ENCODE data around the gene PTPRS.
"Not testable (repeated sequence)": the region's sequence is repeated elsewhere in the genome, so short reads cannot be mapped to it uniquely, and the experiment has no call there.

The PTPRS gene

DNA sequence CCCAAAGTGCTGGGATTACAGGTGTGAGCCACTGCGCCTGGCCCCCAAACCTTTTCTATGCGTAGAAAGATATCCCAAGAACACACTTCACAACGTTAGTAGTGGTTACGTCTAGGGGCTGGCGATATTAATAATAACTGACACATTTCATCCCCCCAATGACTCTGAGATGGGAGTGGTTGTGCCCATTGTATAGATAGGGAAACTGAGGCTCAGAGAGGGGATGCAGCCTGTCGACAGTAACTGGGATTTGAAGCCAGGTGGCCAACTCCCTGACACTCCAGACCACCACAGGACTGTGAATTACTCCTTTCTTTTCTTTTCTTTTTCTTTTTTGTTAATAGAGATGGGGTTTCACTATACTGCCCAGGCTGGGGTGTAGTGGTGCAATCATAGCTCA lies 25.3 kb upstream of the PTPRS start:
- Histone ChIP-seq H3K27me3 (ENCODE audit: insufficient read depth, poor library complexity, severe bottlenecking) (no peaks in the 10 kb centered on the region), H3K27ac (replicated peaks) (no peak overlapping the region), H3K4me3 (replicated peaks; ENCODE audit: insufficient read depth, low read length) (no peak overlapping the region)
- TF ChIP-seq, protein P1, sequence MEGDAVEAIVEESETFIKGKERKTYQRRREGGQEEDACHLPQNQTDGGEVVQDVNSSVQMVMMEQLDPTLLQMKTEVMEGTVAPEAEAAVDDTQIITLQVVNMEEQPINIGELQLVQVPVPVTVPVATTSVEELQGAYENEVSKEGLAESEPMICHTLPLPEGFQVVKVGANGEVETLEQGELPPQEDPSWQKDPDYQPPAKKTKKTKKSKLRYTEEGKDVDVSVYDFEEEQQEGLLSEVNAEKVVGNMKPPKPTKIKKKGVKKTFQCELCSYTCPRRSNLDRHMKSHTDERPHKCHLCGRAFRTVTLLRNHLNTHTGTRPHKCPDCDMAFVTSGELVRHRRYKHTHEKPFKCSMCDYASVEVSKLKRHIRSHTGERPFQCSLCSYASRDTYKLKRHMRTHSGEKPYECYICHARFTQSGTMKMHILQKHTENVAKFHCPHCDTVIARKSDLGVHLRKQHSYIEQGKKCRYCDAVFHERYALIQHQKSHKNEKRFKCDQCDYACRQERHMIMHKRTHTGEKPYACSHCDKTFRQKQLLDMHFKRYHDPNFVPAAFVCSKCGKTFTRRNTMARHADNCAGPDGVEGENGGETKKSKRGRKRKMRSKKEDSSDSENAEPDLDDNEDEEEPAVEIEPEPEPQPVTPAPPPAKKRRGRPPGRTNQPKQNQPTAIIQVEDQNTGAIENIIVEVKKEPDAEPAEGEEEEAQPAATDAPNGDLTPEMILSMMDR (IDR thresholded peaks at IDR 0.05; ENCODE audit: insufficient read depth, low read length): no peak
- no peak for TF ChIP-seq GABPA (IDR thresholded peaks at IDR 0.05; ENCODE audit: low read depth)
- TF ChIP-seq SPI1 (IDR thresholded peaks at IDR 0.05; ENCODE audit: borderline replicate concordance, low read depth): no peak
- no peak for TF ChIP-seq POLR2AphosphoS5 (IDR thresholded peaks at IDR 0.05; ENCODE audit: low read depth)
- TF ChIP-seq, protein P2, sequence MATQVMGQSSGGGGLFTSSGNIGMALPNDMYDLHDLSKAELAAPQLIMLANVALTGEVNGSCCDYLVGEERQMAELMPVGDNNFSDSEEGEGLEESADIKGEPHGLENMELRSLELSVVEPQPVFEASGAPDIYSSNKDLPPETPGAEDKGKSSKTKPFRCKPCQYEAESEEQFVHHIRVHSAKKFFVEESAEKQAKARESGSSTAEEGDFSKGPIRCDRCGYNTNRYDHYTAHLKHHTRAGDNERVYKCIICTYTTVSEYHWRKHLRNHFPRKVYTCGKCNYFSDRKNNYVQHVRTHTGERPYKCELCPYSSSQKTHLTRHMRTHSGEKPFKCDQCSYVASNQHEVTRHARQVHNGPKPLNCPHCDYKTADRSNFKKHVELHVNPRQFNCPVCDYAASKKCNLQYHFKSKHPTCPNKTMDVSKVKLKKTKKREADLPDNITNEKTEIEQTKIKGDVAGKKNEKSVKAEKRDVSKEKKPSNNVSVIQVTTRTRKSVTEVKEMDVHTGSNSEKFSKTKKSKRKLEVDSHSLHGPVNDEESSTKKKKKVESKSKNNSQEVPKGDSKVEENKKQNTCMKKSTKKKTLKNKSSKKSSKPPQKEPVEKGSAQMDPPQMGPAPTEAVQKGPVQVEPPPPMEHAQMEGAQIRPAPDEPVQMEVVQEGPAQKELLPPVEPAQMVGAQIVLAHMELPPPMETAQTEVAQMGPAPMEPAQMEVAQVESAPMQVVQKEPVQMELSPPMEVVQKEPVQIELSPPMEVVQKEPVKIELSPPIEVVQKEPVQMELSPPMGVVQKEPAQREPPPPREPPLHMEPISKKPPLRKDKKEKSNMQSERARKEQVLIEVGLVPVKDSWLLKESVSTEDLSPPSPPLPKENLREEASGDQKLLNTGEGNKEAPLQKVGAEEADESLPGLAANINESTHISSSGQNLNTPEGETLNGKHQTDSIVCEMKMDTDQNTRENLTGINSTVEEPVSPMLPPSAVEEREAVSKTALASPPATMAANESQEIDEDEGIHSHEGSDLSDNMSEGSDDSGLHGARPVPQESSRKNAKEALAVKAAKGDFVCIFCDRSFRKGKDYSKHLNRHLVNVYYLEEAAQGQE (IDR thresholded peaks at IDR 0.05; ENCODE audit: insufficient replicate concordance, low read depth): no peak
- DNase-seq (ENCODE audit: low read depth in 1 of 2, low spot score in 1 of 2): no peak

DNA sequence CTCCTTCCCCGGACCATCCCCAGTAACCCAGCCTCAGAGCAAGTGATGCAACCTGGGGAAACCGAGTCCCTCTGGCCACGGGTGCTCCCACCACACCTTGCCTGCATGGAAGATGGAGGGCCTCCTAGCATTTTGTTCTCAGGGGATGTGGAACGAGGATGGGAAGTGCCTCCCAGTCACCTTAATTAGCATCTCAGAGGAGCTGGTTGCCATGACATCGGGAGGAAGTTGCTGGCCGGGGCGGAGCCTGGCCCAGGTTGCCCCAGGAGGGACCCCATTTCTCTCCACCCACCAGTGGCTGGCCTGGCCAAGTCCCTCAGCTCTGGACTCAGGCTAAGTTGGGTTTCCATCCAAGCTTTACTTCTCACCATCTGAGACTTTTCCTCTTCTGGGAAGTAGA lies 24.1 kb upstream of the PTPRS start:
- DNase-seq (ENCODE audit: low read depth in 1 of 2, low spot score in 1 of 2): no peak
- Histone ChIP-seq H3K27me3 (ENCODE audit: insufficient read depth, poor library complexity, severe bottlenecking) (no peaks in the 10 kb centered on the region), H3K4me3 (replicated peaks; ENCODE audit: insufficient read depth, low read length) (no peak overlapping the region), H3K27ac (replicated peaks) (no peak overlapping the region)
- TF ChIP-seq GABPA (IDR thresholded peaks at IDR 0.05; ENCODE audit: low read depth): no peak

DNA sequence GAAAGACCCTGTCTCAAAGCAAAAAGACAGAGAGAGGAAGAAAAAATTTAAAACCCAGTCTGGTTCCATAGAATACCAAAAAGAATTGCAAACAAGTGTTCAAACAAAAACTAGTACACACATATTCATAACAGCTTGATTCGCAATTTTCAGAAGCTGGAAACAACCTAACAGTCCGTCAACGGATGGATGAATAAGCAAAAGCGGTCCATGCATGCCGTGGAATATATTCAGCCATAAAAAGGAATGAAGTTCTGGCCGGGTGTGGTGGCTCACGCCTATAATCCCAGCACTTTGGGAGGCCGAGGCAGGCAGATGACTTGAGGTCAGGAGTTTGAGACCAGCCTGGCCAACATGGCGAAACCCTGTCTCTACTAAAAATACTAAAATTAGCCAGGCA lies 21.2 kb upstream of the PTPRS start:
- H3K27ac ChIP-seq (replicated peaks); H3K27me3 ChIP-seq (ENCODE audit: insufficient read depth, poor library complexity, severe bottlenecking); DNase-seq (ENCODE audit: low read depth in 1 of 2, low spot score in 1 of 2); H3K4me3 ChIP-seq (replicated peaks; ENCODE audit: insufficient read depth, low read length): not testable (repeated sequence)

DNA sequence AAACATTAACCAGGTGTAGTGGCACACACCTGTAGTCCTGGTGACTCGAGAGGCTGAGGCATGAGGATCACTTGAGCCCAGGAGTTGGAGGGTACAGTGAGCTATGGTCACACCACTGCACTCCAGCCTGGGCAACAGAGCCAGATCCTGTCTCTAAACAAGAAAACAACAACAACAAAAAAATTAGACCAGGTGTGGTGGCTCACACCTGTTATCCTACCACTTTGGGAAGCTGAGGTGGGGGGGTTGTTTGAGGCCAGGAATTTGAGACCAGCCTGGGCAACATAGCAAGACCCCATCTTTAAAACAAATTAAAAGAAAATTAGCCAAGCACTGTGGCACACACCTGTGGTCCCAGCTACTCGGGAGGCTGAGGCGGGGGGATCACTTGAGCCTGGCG lies 20.8 kb upstream of the PTPRS start:
- H3K27me3 ChIP-seq (ENCODE audit: insufficient read depth, poor library complexity, severe bottlenecking): no peaks in the 10 kb centered on the region
- TF ChIP-seq, protein P2 (IDR thresholded peaks at IDR 0.05; ENCODE audit: insufficient replicate concordance, low read depth): no peak
- TF ChIP-seq POLR2AphosphoS5 (IDR thresholded peaks at IDR 0.05; ENCODE audit: low read depth) (no peak), GABPA (IDR thresholded peaks at IDR 0.05; ENCODE audit: low read depth) (no peak), SPI1 (IDR thresholded peaks at IDR 0.05; ENCODE audit: borderline replicate concordance, low read depth) (no peak)
- TF ChIP-seq, protein P1 (IDR thresholded peaks at IDR 0.05; ENCODE audit: insufficient read depth, low read length): no peak
- no peak overlapping the region for H3K4me3 ChIP-seq (replicated peaks; ENCODE audit: insufficient read depth, low read length)
- no peak overlapping the region for H3K27ac ChIP-seq (replicated peaks)
- DNase-seq (ENCODE audit: low read depth in 1 of 2, low spot score in 1 of 2): no peak

DNA sequence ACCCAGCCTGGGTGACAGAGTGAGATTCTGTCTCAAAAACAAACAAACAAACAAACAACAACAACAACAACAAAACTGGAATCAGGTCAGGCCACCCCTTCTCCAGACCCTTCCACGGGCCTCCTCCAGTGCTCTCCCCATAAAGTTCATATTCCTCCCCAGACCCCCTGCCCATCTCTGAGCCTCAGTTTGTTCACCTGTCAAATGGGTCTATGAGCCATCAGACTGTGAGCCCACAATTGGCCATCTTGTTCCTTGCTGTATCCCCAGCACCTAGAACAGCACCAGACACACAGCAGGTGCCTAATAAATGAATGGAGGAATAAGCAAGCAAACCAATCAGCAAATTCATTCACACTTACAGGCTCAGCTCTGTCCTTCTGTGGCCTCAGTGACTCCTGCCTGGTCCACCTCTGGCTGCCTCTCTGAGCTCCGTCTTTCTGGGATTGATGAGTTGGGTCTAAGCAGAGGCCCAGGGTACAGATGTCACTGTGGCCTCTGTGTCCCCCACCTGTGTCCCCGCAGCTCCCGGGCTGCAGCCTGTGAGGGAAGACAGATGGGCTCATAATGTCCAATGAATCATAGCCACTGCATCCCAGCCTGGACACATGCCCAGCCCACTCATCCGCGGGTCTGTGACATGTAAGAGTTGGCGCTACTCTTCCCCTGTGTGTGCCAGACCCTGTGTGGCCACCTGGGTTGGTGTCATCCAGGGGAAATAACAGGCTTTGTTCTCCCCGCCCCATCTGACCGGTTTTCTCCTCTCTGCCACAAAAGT lies 19.6 kb upstream of the PTPRS start:
- Histone ChIP-seq H3K27ac (replicated peaks) (no peak overlapping the region), H3K27me3 (ENCODE audit: insufficient read depth, poor library complexity, severe bottlenecking) (no peaks in the 10 kb centered on the region), H3K4me3 (replicated peaks; ENCODE audit: insufficient read depth, low read length) (no peak overlapping the region)
- no peak for DNase-seq (ENCODE audit: low read depth in 1 of 2, low spot score in 1 of 2)
- TF ChIP-seq SPI1 (IDR thresholded peaks at IDR 0.05; ENCODE audit: borderline replicate concordance, low read depth) (no peak), GABPA (IDR thresholded peaks at IDR 0.05; ENCODE audit: low read depth) (no peak), POLR2AphosphoS5 (IDR thresholded peaks at IDR 0.05; ENCODE audit: low read depth) (no peak)
- TF ChIP-seq, protein P1 (IDR thresholded peaks at IDR 0.05; ENCODE audit: insufficient read depth, low read length): no peak
- TF ChIP-seq, protein P2 (IDR thresholded peaks at IDR 0.05; ENCODE audit: insufficient replicate concordance, low read depth): no peak

Measured in HL-60 (cell line).